Hematopoietic multipotent progenitor cell treated with erythropoietin and hydrocortisone succinate and interleukin-3 and kit ligand, for 4 days (in vitro differentiated cells): ENCODE measurements around the gene MARCO.
"Not testable (repeated sequence)": the region's sequence is repeated elsewhere in the genome, so short reads cannot be mapped to it uniquely, and the experiment has no call there.

Experiments
- DNase-seq: peaks from one replicate; pipeline ENCODE4 v3.0.0-alpha.2; 2015

The MARCO gene

GRCh38 chr2:118932949-118933348 is 9.0 kb upstream of the MARCO start:
- DNase-seq: no peak

- no peak for DNase-seq
These were observed 5.7 kb upstream of the MARCO start for GRCh38 chr2:118936306-118936705.

GRCh38 chr2:118936936-118937335 is 5.1 kb upstream of the MARCO start:
- no peak for DNase-seq

- no peak for DNase-seq
These were observed 4.2 kb upstream of the MARCO start for GRCh38 chr2:118937817-118938216.

GRCh38 chr2:118939994-118940393 is 2.0 kb upstream of the MARCO start:
- no peak for DNase-seq

GRCh38 chr2:118940486-118941120 is 1.4 kb upstream of the MARCO start:
- DNase-seq: peak; percentile 59

GRCh38 chr2:118943286-118943685 is 1.3 kb downstream of the MARCO start:
- DNase-seq: no peak

- DNase-seq: peak; percentile 41
These were observed 3.9 kb downstream of the MARCO start for GRCh38 chr2:118945881-118946280.

GRCh38 chr2:118948266-118948665 is 6.3 kb downstream of the MARCO start:
- not testable (repeated sequence) for DNase-seq

- no peak for DNase-seq
These were observed 12.5 kb downstream of the MARCO start for GRCh38 chr2:118954297-118955060.

- no peak for DNase-seq
These were observed 23.7 kb downstream of the MARCO start for GRCh38 chr2:118965737-118966136.

- no peak for DNase-seq
These were observed 25.3 kb downstream of the MARCO start for GRCh38 chr2:118967124-118967880.

- DNase-seq: no peak
These were observed 26.0 kb downstream of the MARCO start for GRCh38 chr2:118968042-118968441.

GRCh38 chr2:118968961-118969733 is 27.2 kb downstream of the MARCO start:
- DNase-seq: no peak

- DNase-seq: no peak
These were observed 27.9 kb downstream of the MARCO start for GRCh38 chr2:118969734-118970395.

- no peak for DNase-seq
These were observed 28.6 kb downstream of the MARCO start for GRCh38 chr2:118970396-118971135.

- DNase-seq: no peak
These were observed 29.5 kb downstream of the MARCO start for GRCh38 chr2:118971245-118972122.

GRCh38 chr2:118973542-118973951 is 31.6 kb downstream of the MARCO start:
- DNase-seq: no peak

GRCh38 chr2:118974103-118974993 is 32.4 kb downstream of the MARCO start:
- no peak for DNase-seq

- no peak for DNase-seq
These were observed 33.1 kb downstream of the MARCO start for GRCh38 chr2:118975133-118975532.
